SU-DHL-6 (cell line): ENCODE measurements around the gene OAS1.

Experiments used
- H2AFZ ChIP-seq: fragments of 200-600 bp; sonication (generic); 2 replicates; pipeline ENCODE4 v1.6.1; 2014; ENCODE audit warnings: low read depth, mild to moderate bottlenecking, moderate library complexity, mixed read lengths, antibody characterized with exemption, low read length; ENCODE audit not compliant: severe bottlenecking
- H3F3A ChIP-seq: fragments of 200-600 bp; shearing (Covaris generic); 2 replicates; pipeline ENCODE4 v1.6.0; 2016; ENCODE audit warnings: antibody characterized with exemption, mild to moderate bottlenecking; ENCODE audit not compliant: insufficient read depth
- H3K27ac ChIP-seq: fragments of 200-600 bp; sonication (generic); 2 replicates; pipeline ENCODE4 v1.5.1; 2016; ENCODE audit warnings: low read depth, mild to moderate bottlenecking, low read length, moderate library complexity, mixed read lengths
- H3K27me3 ChIP-seq: fragments of 200-600 bp; sonication (generic), shearing (Covaris generic); 2 replicates; pipeline ENCODE4 v1.6.0; 2014; ENCODE audit warnings: mild to moderate bottlenecking, low read length
- H3K36me3 ChIP-seq: fragments of 200-600 bp; sonication (generic); 2 replicates; pipeline ENCODE4 v1.6.1; 2014; ENCODE audit warnings: mild to moderate bottlenecking, low read length, mixed read lengths
- H3K4me2 ChIP-seq: fragments of 300-600, 200-600 bp; shearing (Covaris generic), sonication (generic); 2 replicates; pipeline ENCODE4 v1.6.0; 2014; ENCODE audit warnings: low read length, low read depth, mild to moderate bottlenecking; ENCODE audit not compliant: poor library complexity, severe bottlenecking
- H3K4me3 ChIP-seq: fragments of 200-600 bp; sonication (generic); 2 replicates; pipeline ENCODE4 v1.5.1; 2014; ENCODE audit warnings: antibody characterized with exemption, low read length, mild to moderate bottlenecking, mixed read lengths; ENCODE audit not compliant: insufficient read depth, poor library complexity, severe bottlenecking
- H3K79me2 ChIP-seq: fragments of 200-600 bp; sonication (generic); 2 replicates; pipeline ENCODE4 v1.6.1; 2014; ENCODE audit warnings: mild to moderate bottlenecking, low read length, moderate library complexity; ENCODE audit not compliant: insufficient read depth
- H3K9ac ChIP-seq: fragments of 200-600 bp; sonication (generic); 2 replicates; pipeline ENCODE4 v1.7.0; 2014; ENCODE audit warnings: mild to moderate bottlenecking, low read length
- H3K9me2 ChIP-seq: fragments of 200-600 bp; sonication (generic); replicated peaks from 2 replicates; pipeline ENCODE4 v1.6.1; 2014; ENCODE audit warnings: low read length; ENCODE audit not compliant: insufficient read depth
- H3K9me3 ChIP-seq: fragments of 200-600 bp; sonication (generic); 2 replicates; pipeline ENCODE4 v1.6.1; 2014; ENCODE audit warnings: low read length, mixed read lengths; ENCODE audit not compliant: insufficient read depth
- H4K20me1 ChIP-seq: fragments of 200-600 bp; sonication (generic); 2 replicates; pipeline ENCODE4 v1.6.1; 2014; ENCODE audit warnings: low read depth, mild to moderate bottlenecking, antibody characterized with exemption, low read length, moderate library complexity, mixed read lengths
- CTCF ChIP-seq: fragments of 200-600 bp; sonication (generic); IDR thresholded peaks from one replicate; pipeline ENCODE4 v1.5.1; 2017; ENCODE audit warnings: antibody characterized with exemption, mild to moderate bottlenecking, low read length, moderate library complexity; ENCODE audit not compliant: insufficient read depth, poor library complexity, severe bottlenecking
- EZH2phosphoT487 ChIP-seq: fragments of 200-600 bp; sonication (generic), shearing (Covaris generic); conservative IDR thresholded peaks from 2 replicates; pipeline ENCODE4 v1.6.1; 2018; ENCODE audit warnings: mild to moderate bottlenecking, antibody characterized with exemption, low read length, moderate library complexity, mixed read lengths

OAS1 gene

GRCh38 chr12:112861284-112861683 lies 45.5 kb upstream of the OAS1 start:
- no peaks in the 10 kb centered on the region for H3F3A ChIP-seq
- no peak overlapping the region for H3K4me2 ChIP-seq
- no peak for TF ChIP-seq CTCF
- no peak overlapping the region for H3K27ac ChIP-seq
- H3K27me3 ChIP-seq, result no peaks in the 10 kb centered on the region
- no peaks in the 10 kb centered on the region for H3K36me3 ChIP-seq
- H4K20me1 ChIP-seq, result no peaks in the 10 kb centered on the region
- no peak overlapping the region for H2AFZ ChIP-seq
- H3K79me2 ChIP-seq, result no peaks in the 10 kb centered on the region
- no peak overlapping the region for H3K9ac ChIP-seq
- no peaks in the 10 kb centered on the region for H3K9me2 ChIP-seq
- no peaks in the 10 kb centered on the region for H3K9me3 ChIP-seq
- no peak overlapping the region for H3K4me3 ChIP-seq

- Histone ChIP-seq H3K9ac (no peak overlapping the region), H2AFZ (no peak overlapping the region), H3F3A (no peaks in the 10 kb centered on the region), H4K20me1 (no peaks in the 10 kb centered on the region), H3K9me2 (no peaks in the 10 kb centered on the region), H3K4me2 (no peak overlapping the region), H3K4me3 (no peak overlapping the region), H3K79me2 (no peaks in the 10 kb centered on the region), H3K27ac (no peak overlapping the region), H3K36me3 (no peaks in the 10 kb centered on the region), H3K9me3 (no peaks in the 10 kb centered on the region), H3K27me3 (no peaks in the 10 kb centered on the region)
- TF ChIP-seq CTCF (no peak), EZH2phosphoT487 (no peak)
These were observed 44.0 kb upstream of the OAS1 start for GRCh38 chr12:112862636-112863290.

- H3K9me2 ChIP-seq, result no peaks in the 10 kb centered on the region
- no peak overlapping the region for H3K27ac ChIP-seq
- no peak overlapping the region for H2AFZ ChIP-seq
- no peak overlapping the region for H3K4me2 ChIP-seq
- TF ChIP-seq EZH2phosphoT487 (no peak), CTCF (no peak)
- no peaks in the 10 kb centered on the region for H3K27me3 ChIP-seq
- H3K9ac ChIP-seq, result no peak overlapping the region
- no peaks in the 10 kb centered on the region for H4K20me1 ChIP-seq
- H3K79me2 ChIP-seq, result no peaks in the 10 kb centered on the region
- H3K36me3 ChIP-seq, result no peaks in the 10 kb centered on the region
- no peaks in the 10 kb centered on the region for H3F3A ChIP-seq
- H3K4me3 ChIP-seq, result no peak overlapping the region
- no peaks in the 10 kb centered on the region for H3K9me3 ChIP-seq
These were observed 38.2 kb upstream of the OAS1 start for GRCh38 chr12:112868459-112869041.
